Smooth muscle cell (in vitro differentiated cells): ENCODE measurements around the gene SMAD6. TPM values are rescaled to one million over a fixed set of nuclear protein-coding genes. Genes with fewer than 3 reads are reported as not detected.

ENCODE experiments used
- DNase-seq: peaks from one replicate; lab custom pipeline; 2025; ENCODE audit not compliant: unreplicated experiment; lab: John Stamatoyannopoulos, UW
- H2AFZ ChIP-seq: fragments of 200-600 bp; sonication (generic); 2 replicates; pipeline ENCODE4 v1.6.0; 2016; ENCODE audit warnings: antibody characterized with exemption, low read depth, mild to moderate bottlenecking
- H3F3A ChIP-seq: fragments of 200-600 bp; sonication (generic); 2 replicates; pipeline ENCODE4 v1.6.0; 2017; ENCODE audit warnings: antibody characterized with exemption, low read depth
- H3K27ac ChIP-seq: fragments of 200-600 bp; sonication (generic); 2 replicates; pipeline ENCODE4 v1.5.1; 2016; ENCODE audit warnings: low read depth, mild to moderate bottlenecking
- H3K27me3 ChIP-seq: fragments of 200-600 bp; sonication (generic); 2 replicates; pipeline ENCODE4 v1.6.1; 2016; ENCODE audit warnings: low read depth, mild to moderate bottlenecking
- H3K36me3 ChIP-seq: fragments of 200-600 bp; sonication (generic); 2 replicates; pipeline ENCODE4 v1.5.1; 2016; ENCODE audit warnings: low read depth
- H3K4me1 ChIP-seq: fragments of 200-600 bp; sonication (generic); 2 replicates; pipeline ENCODE4 v1.5.1; 2016; ENCODE audit warnings: low read depth
- H3K4me2 ChIP-seq: fragments of 200-600 bp; sonication (generic); 2 replicates; pipeline ENCODE4 v1.6.0; 2016; ENCODE audit warnings: mild to moderate bottlenecking
- H3K4me3 ChIP-seq: fragments of 200-600 bp; sonication (generic); 2 replicates; pipeline ENCODE4 v1.5.1; 2016; ENCODE audit warnings: mild to moderate bottlenecking
- H3K79me2 ChIP-seq: fragments of 200-600 bp; sonication (generic); 2 replicates; pipeline ENCODE4 v1.6.0; 2016; ENCODE audit warnings: low read depth, mild to moderate bottlenecking
- H3K9ac ChIP-seq: fragments of 200-600 bp; sonication (generic); 2 replicates; pipeline ENCODE4 v1.6.0; 2016; ENCODE audit warnings: low read depth
- H3K9me3 ChIP-seq: fragments of 200-600 bp; sonication (generic); replicated peaks from 2 replicates; pipeline ENCODE4 v1.5.1; 2016; ENCODE audit warnings: low read depth
- H4K20me1 ChIP-seq: fragments of 200-600 bp; sonication (generic); 2 replicates; pipeline ENCODE4 v1.6.0; 2016; ENCODE audit warnings: low read depth
- WGBS: methylation state at CpG from one replicate; pipeline ENCODE4 v1.1.7; 2016; ENCODE audit warnings: low lambda C conversion rate; 5-methylcytosine and 5-hydroxymethylcytosine counted together
- polyA plus RNA-seq: library from polyadenylated mRNA; unstranded; fragments of >200 nt; fragmentation: Nextera tagmentation; extraction: Ambion mirVana; gene quantifications from 2 replicates; pipeline ENCODE4 v1.2.1, GENCODE V29; 2016
- total RNA-seq: library from RNA; depleted of rRNA; stranded (reverse); fragments of >200 nt; gene quantifications from 2 replicates; pipeline ENCODE4 v1.2.3, GENCODE V29; 2014
- TF ChIP-seq, protein P1 (sequence below): fragments of 200-600 bp; sonication (generic); IDR thresholded peaks from 2 replicates; pipeline ENCODE4 v1.5.1; 2017; ENCODE audit warnings: borderline replicate concordance, mild to moderate bottlenecking, antibody characterized with exemption; ENCODE audit not compliant: insufficient read depth, poor library complexity, severe bottlenecking

The SMAD6 gene
- total and polyA plus RNA-seq, 2 experiments from 2014 or later: 42.6 to 44.0 TPM

DNA sequence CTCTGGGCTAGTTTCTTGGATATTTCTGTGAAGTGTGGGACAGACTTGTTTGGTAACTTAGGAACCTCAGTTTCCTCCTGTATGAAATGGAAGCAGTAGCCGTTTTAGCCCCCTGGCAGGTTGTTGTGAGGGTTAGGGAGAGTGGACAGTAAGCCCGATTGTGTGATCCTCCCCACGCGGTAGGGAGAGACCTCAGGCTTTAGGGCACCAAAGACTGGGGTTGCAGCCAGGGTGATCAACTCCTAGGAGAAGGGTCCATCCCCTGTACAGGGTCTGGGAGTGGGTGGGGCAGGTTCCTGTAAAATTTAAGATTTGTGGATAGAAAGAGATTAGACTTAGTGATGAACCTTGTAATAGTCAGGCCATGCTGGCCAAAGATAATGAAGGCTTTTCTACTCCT, 120.5 kb downstream of the SMAD6 start:
- peaks cover 5% of the 10 kb centered on the region for H3K4me1 ChIP-seq
- no peaks in the 10 kb centered on the region for H3K9me3 ChIP-seq
- DNase-seq: no peak
- H3K27ac ChIP-seq: no peak overlapping the region
- TF ChIP-seq, protein P1, sequence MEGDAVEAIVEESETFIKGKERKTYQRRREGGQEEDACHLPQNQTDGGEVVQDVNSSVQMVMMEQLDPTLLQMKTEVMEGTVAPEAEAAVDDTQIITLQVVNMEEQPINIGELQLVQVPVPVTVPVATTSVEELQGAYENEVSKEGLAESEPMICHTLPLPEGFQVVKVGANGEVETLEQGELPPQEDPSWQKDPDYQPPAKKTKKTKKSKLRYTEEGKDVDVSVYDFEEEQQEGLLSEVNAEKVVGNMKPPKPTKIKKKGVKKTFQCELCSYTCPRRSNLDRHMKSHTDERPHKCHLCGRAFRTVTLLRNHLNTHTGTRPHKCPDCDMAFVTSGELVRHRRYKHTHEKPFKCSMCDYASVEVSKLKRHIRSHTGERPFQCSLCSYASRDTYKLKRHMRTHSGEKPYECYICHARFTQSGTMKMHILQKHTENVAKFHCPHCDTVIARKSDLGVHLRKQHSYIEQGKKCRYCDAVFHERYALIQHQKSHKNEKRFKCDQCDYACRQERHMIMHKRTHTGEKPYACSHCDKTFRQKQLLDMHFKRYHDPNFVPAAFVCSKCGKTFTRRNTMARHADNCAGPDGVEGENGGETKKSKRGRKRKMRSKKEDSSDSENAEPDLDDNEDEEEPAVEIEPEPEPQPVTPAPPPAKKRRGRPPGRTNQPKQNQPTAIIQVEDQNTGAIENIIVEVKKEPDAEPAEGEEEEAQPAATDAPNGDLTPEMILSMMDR: no peak
- WGBS: 98% methylated on average over 4 of the region's 4 CpGs
- no peak overlapping the region for H3K4me3 ChIP-seq
- H3K79me2 ChIP-seq: no peaks in the 10 kb centered on the region
- no peak overlapping the region for H2AFZ ChIP-seq
- H3F3A ChIP-seq: no peaks in the 10 kb centered on the region
- no peaks in the 10 kb centered on the region for H3K27me3 ChIP-seq
- H4K20me1 ChIP-seq: no peaks in the 10 kb centered on the region
- H3K9ac ChIP-seq: no peak overlapping the region
- H3K4me2 ChIP-seq: no peak overlapping the region
- no peaks in the 10 kb centered on the region for H3K36me3 ChIP-seq

DNA sequence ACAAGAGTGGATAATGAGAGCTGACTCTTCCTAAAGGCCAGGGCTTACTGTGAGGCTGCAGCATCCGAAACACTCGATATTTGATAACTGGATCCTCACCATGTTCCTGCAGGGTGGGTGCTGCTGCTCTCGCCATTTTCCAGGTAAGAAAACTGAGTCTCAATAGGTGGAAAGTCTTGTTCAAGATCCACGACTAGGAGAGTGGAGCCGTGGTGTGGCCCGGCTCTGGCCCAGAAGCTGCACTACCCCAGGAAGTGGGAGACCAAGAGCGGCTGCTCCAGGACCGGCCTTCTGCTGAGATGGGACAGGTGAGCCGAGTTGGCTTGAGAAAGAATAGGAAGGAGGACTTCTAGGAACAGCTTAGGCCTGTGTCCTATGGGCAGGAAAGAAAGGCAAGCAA, 121.6 kb downstream of the SMAD6 start:
- H3K9me3 ChIP-seq: no peaks in the 10 kb centered on the region
- peaks cover 5% of the 10 kb centered on the region for H3K4me1 ChIP-seq
- no peak overlapping the region for H2AFZ ChIP-seq
- TF ChIP-seq, protein P1: no peak
- H3K9ac ChIP-seq: no peak overlapping the region
- H4K20me1 ChIP-seq: no peaks in the 10 kb centered on the region
- no peaks in the 10 kb centered on the region for H3K36me3 ChIP-seq
- no peak overlapping the region for H3K4me2 ChIP-seq
- H3F3A ChIP-seq: no peaks in the 10 kb centered on the region
- no peak for DNase-seq
- no peaks in the 10 kb centered on the region for H3K79me2 ChIP-seq
- WGBS: 97% methylated on average over 9 of the region's 9 CpGs
- no peaks in the 10 kb centered on the region for H3K27me3 ChIP-seq
- H3K4me3 ChIP-seq: no peak overlapping the region
- no peak overlapping the region for H3K27ac ChIP-seq

DNA sequence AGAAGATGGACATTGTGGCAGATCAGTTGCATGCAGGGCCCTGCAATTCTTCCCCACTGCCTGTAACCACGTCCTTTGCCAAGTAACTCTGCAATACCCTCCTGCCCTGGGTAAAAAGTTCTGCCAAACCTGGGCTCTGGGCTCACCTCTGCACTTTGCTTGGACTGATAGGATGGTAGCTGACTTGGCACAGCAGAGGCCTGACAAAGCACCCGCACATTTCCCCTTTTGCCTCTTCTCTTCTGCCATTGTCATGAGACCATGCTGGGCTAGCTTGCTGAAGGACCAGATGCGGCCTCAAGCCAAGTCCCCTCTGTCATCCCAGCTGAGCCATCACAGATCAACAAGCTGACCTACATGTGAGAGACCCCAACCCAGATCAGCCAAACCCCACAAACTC, 122.4 kb downstream of the SMAD6 start:
- Histone ChIP-seq H2AFZ (no peak overlapping the region), H4K20me1 (no peaks in the 10 kb centered on the region), H3K4me3 (no peak overlapping the region), H3K27me3 (no peaks in the 10 kb centered on the region), H3K4me2 (no peak overlapping the region), H3K4me1 (peaks cover 5% of the 10 kb centered on the region), H3K9ac (no peak overlapping the region), H3K9me3 (no peaks in the 10 kb centered on the region), H3K27ac (no peak overlapping the region), H3K79me2 (no peaks in the 10 kb centered on the region), H3K36me3 (no peaks in the 10 kb centered on the region), H3F3A (no peaks in the 10 kb centered on the region)
- TF ChIP-seq, protein P1: no peak
- DNase-seq: no peak
- WGBS: 98% methylated on average over 3 of the region's 3 CpGs

DNA sequence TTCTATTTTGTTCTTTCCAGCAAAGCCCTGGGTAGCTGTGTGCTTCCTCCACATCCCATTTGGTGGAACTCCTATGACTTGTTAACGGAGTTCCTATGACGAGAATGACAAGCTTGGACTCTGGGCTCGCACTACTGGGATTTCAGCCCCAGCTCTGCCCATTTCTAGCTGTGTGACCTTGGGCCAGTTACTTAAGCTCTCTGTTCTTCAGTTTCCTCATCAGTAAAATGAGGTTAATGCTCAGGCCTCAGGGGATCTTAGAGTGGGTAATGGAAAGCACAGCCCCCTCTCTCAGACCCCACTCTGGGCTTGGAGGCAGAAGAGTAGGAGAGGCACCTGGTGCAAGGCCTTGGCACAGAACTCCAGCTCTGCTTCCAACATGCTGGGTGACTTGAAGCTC, 123.1 kb downstream of the SMAD6 start:
- TF ChIP-seq, protein P1: no peak
- H3K79me2 ChIP-seq: no peaks in the 10 kb centered on the region
- no peak overlapping the region for H3K4me2 ChIP-seq
- no peak overlapping the region for H3K9ac ChIP-seq
- no peaks in the 10 kb centered on the region for H3K27me3 ChIP-seq
- no peak overlapping the region for H3K4me3 ChIP-seq
- H4K20me1 ChIP-seq: no peaks in the 10 kb centered on the region
- H3F3A ChIP-seq: no peaks in the 10 kb centered on the region
- H3K9me3 ChIP-seq: no peaks in the 10 kb centered on the region
- H2AFZ ChIP-seq: no peak overlapping the region
- peaks cover 5% of the 10 kb centered on the region for H3K4me1 ChIP-seq
- WGBS: 92% methylated on average over 3 of the region's 3 CpGs
- no peaks in the 10 kb centered on the region for H3K36me3 ChIP-seq
- DNase-seq: no peak
- no peak overlapping the region for H3K27ac ChIP-seq
